GM18870 (cell line): ENCODE results near the gene LARGE1.

Experiments
- ATAC-seq: cut with Tn5 transposase; IDR thresholded peaks from one replicate; pipeline ENCODE4 v1.9.1; 2021; ENCODE audit warnings: moderate library complexity; ENCODE audit not compliant: unreplicated experiment

The LARGE1 gene

DNA sequence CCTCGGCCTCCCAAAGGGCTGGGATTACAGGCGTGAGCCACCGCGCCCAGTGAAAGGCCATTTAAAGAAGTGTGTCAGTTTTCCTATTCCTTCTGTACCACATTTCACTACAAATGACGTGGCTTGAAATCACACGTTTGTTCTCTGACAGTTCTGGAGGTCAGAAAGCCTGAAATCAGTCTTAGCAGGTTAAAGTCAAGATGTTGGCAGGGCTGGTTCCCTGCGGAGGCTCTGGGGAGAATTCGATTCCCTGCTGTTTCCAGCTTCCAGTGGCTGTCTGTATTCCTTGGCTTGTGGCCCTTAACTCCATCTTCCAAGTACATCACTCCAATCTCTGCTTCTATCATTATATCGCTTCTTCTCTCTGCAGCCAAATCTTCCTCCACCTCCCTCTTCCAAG lies 383.2 kb downstream of the LARGE1 start:
- ATAC-seq = no peak

GRCh38 chr22:33535937-33536875 lies 384.1 kb downstream of the LARGE1 start:
- no peak for ATAC-seq

DNA sequence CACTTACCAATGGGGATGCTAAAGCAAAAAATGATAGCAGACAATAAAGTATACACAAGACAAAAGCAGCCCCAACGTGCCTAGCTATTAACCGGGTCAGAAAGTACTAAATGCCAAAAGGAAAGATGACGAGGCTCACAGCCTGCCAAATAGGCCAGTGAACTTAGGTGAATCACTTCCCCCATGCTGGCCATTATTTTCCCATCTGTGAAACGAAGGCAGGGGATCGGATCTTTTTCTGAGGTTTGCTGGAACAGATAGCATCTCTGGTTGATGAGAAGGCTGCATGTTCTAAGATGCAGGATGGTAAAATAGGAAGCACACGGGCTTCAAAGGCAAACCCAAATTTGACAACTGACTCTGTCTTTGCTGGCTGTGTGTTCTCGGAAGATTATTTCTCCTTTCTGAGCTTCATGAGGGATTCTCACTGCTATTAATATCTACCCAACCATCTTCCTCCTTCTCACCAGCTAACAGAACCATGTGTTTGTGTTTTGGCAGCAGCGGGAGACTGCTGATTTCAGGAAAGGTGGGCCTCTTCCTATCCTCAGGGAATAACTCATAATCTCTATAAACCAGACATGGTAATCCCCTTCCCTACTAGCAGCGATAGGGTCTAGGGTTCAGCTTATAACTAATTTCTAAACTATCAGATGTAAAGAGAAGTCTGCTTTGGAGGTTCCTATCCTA lies 390.7 kb downstream of the LARGE1 start:
- ATAC-seq = no peak

- ATAC-seq = no peak
These were observed 392.1 kb downstream of the LARGE1 start for GRCh38 chr22:33528183-33528582.

DNA sequence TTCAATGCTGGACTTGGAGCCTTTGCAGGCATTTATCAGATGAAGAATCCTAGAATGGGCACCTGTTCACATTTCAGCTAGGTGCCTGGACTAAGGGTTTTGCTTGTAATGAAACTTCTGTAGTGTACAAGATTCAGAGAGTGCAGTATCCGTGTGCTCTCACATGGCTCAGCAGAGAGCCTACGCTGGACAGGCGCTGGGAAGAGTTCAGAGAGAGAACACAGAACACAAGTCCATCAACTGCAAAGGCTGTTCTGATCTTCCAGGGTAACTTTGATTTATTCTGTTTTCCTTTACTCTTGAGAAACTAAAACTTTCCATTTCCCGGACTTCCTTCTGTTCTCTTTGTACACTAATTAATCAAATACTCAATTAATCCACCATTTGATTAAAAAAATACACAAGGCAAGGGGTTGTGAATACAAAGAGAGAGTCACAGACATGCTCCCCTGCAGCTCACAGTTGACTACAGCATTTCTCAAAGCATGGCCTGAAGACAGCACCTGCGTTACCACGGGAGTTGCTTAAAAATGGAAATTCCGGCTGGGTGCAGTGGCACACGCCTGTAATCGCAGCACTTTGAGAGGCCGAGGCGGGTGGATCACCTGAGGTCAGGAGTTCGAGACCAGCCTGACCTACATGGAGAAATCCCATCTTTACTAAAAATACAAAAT lies 393.7 kb downstream of the LARGE1 start:
- ATAC-seq = no peak

- no peak for ATAC-seq
These were observed 395.6 kb downstream of the LARGE1 start for GRCh38 chr22:33524511-33525260.

- no peak for ATAC-seq
These were observed 398.2 kb downstream of the LARGE1 start for GRCh38 chr22:33521879-33522665.

GRCh38 chr22:33520904-33521780 lies 399.1 kb downstream of the LARGE1 start:
- ATAC-seq = no peak

DNA sequence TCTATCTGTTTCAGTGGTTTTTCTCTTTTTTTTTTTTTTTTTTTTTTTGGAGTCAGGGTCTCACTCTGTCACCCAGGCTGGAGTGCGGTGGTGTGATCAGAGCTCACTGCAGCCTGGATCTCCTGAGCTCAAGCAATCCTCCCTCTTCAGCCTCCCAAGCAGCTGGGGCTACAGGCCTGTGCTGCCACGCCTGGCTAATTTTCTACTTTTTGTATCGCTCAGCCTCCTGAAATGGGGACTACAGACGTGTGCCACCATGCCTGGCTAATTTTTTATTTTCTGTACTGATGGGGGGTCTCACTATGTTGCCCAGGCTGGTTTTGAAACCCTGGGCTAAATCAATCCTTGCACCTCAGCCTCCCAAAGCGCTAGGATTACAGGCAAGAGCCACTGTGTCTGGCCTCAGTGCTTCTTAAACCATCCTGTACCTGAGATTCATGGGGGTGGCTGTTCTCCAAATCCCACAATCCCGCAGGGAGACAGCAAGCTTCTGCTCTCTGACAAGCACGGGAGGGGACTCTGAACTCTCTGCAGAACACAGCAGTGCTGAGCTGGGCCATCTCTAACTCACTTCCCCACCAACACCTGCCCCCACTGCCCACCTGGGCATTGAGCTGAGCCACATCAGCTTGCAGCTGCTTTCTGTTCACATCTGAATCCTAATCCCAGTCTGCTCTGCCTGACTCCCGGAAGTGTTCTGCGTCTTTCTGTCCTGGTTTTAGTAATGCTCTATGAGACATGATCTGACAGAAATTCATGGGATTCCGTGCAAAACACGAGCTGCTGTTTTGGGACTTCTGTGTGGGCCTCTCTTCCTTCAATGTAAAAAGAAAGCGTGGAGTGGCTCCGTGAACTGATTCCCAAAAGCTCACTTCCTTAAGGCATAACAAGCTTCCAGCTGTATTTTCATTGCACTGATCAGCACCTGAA lies 400.0 kb downstream of the LARGE1 start:
- ATAC-seq = no peak

- ATAC-seq = no peak
These were observed 401.0 kb downstream of the LARGE1 start for GRCh38 chr22:33519071-33519973.

DNA sequence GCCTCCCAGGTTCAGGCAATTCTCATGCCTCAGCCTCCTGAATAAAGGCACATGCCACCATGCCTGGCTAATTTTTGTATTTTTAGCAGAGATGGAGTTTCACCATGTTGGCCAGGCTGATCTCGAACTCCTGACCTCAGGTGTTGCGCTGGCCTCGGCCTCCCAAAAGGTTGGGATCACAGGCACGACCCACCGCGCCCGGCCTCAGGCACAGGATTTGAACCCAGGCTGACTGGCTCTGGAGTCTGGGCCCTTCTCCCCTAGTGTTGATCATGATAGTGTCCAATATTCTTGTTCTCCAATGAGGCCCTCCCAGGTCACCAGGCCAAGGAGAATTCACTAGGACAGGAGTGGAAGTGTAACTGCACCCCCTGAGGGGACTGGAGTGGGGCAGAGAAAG lies 401.9 kb downstream of the LARGE1 start:
- no peak for ATAC-seq

DNA sequence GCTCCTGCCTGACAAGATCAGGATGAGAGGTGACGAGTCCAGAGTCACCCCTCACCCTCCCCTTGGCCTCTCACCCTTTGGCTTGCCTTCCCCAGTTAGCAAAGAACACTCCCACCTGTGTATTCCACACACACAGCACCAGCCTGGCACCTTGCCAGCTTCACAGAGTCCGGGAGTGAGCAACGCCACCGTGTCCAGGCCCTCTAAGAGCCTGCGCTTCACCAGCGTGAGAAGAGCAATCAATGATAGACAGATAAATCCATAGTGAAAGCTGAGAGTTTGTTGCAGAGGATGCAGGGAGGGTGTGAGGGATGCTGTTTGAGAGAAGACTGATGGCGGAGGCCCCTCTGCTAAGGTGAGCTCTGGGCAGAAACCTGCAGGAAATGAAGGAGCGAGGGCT lies 404.5 kb downstream of the LARGE1 start:
- no peak for ATAC-seq

DNA sequence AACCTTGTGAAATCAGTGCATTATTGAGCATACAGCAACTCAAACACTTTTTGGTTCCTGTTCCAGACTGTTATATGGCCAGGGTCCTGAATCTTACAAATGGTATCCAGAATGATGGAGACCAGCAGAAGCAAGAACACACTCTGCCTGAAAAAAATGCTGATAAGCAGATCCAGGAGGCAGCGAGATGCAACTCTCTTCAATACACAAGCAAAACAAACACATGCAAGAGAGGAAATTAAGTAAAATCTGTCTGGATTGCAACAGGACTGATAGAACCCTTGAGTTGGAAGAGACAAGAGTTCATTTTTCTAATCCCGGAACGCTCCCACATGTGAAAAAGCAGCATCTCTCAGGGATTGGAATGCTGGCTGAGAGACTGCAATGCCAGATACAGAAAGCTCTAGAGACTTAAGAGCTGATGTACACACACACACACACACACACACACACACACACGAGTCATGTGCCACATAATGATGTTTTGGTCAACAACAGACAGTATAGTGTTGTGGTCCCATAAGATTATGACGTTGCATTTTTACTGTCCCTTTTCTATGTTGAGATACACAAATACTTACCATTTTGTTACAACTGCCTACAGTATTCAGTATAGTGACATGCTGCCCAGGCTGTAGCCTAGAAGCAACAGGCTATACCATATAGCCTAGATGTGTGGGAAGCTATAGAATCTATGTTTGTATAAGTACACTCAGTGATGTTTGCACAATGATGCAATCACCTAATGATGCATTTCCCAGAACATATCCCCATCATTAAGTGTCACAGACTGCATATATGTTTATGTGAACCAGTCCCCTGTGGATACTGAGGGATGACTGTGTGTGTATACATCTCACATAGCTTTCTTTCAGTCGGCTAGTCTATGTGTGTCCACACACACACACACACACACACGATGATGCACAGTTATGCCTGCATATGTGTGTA lies 406.6 kb downstream of the LARGE1 start:
- no peak for ATAC-seq

GRCh38 chr22:33512908-33513307 lies 407.4 kb downstream of the LARGE1 start:
- no peak for ATAC-seq

- no peak for ATAC-seq
These were observed 409.8 kb downstream of the LARGE1 start for GRCh38 chr22:33510429-33510904.
